Activated CD8-positive, alpha-beta T cell treated with anti-CD3 and anti-CD28 coated beads, Interleukin-2, amount 10 ng/mL, durations not matched to agents 7 days and 5 days (primary cell): ENCODE measurements around the gene AMZ1. TPM values are rescaled to one million over a fixed set of nuclear protein-coding genes. Genes with fewer than 3 reads are reported as not detected.
"Not testable (repeated sequence)": the region's sequence is repeated elsewhere in the genome, so short reads cannot be mapped to it uniquely, and the experiment has no call there.

ENCODE experiments used
- ATAC-seq: fragments of 150-1000 bp; cut with Tn5 transposase; one replicate; pipeline ENCODE4 v1.10.0; 2021; ENCODE audit warnings: moderate library complexity
- CTCF ChIA-PET: fragments of 350-600 bp; sonication (Branson Sonifier 250); formaldehyde crosslinking; loops from one replicate; lab custom pipeline; 2021; ENCODE audit warnings: antibody characterized with exemption; lab: Charles Lee
- POLR2A ChIA-PET: fragments of 350-600 bp; sonication (Branson Sonifier 250); formaldehyde crosslinking; loops from one replicate; lab custom pipeline; 2021; ENCODE audit warnings: antibody characterized with exemption; lab: Charles Lee
- DNase-seq: peaks from one replicate; pipeline ENCODE4 v3.0.0-alpha.2; 2020
- H3K27ac Mint-ChIP-seq: one replicate; pipeline ENCODE4 v1.8.0; 2021; ENCODE audit warnings: mild to moderate bottlenecking, mixed read lengths
- H3K27me3 Mint-ChIP-seq: one replicate; pipeline ENCODE4 v1.8.0; 2021; ENCODE audit warnings: low read depth, mixed read lengths
- H3K36me3 Mint-ChIP-seq: one replicate; pipeline ENCODE4 v1.8.0; 2021; ENCODE audit warnings: low read depth, mixed read lengths
- H3K4me1 Mint-ChIP-seq: one replicate; pipeline ENCODE4 v1.8.0; 2021; ENCODE audit warnings: low read depth, mixed read lengths
- H3K4me3 Mint-ChIP-seq: one replicate; pipeline ENCODE4 v1.8.0; 2021; ENCODE audit warnings: mild to moderate bottlenecking, mixed read lengths
- H3K9me3 Mint-ChIP-seq: one replicate; pipeline ENCODE4 v1.8.0; 2022; ENCODE audit warnings: mixed read lengths; ENCODE audit not compliant: insufficient read depth
- total RNA-seq, 2 experiments: library from RNA; stranded (reverse); gene quantifications; one replicate each; pipeline ENCODE4 v1.2.3, GENCODE V29; 2021

AMZ1 gene
- total RNA-seq, 2 experiments from 2014 or later: not detected

GRCh38 chr7:2670720-2671391 is 17.1 kb upstream of the AMZ1 start:
- ChIA-PET CTCF (interaction anchor here (0.8 to 10.1 kb wide), 22 partner anchors 9 to 219 kb away, joined by 3 to 189 read pairs (median 5); no protein-coding TSS in a partner anchor), POLR2A (interaction anchor here (1.7 to 4.0 kb wide), 2 partner anchors 29 to 39 kb away, joined by 5 to 15 read pairs; no protein-coding TSS in a partner anchor)
- ATAC-seq (peak; percentile 91), DNase-seq (peak; percentile 78)
- H3K9me3 Mint-ChIP-seq: no peaks in the 10 kb centered on the region
- H3K36me3 Mint-ChIP-seq: no peaks in the 10 kb centered on the region
- H3K4me1 Mint-ChIP-seq: peaks cover 11% of the 10 kb centered on the region
- H3K27me3 Mint-ChIP-seq: peaks cover 26% of the 10 kb centered on the region
- H3K4me3 Mint-ChIP-seq: no peak overlapping the region
- H3K27ac Mint-ChIP-seq: no peak overlapping the region

GRCh38 chr7:2673214-2673613 is 14.8 kb upstream of the AMZ1 start:
- peaks cover 18% of the 10 kb centered on the region for H3K27me3 Mint-ChIP-seq
- POLR2A ChIA-PET, H3K27ac Mint-ChIP-seq, ATAC-seq, DNase-seq, H3K36me3 Mint-ChIP-seq, H3K4me3 Mint-ChIP-seq, H3K9me3 Mint-ChIP-seq: not testable (repeated sequence)
- H3K4me1 Mint-ChIP-seq: peaks cover 11% of the 10 kb centered on the region
- CTCF ChIA-PET: interaction anchor here (3.9 to 10.1 kb wide), 2 partner anchors 35 to 42 kb away, joined by 16 to 189 read pairs; no protein-coding TSS in a partner anchor

- no peaks in the 10 kb centered on the region for H3K9me3 Mint-ChIP-seq
- no peak for DNase-seq
- CTCF ChIA-PET: interaction anchor here (3.9 to 10.1 kb wide), 2 partner anchors 34 to 41 kb away, joined by 16 to 189 read pairs; no protein-coding TSS in a partner anchor
- H3K4me1 Mint-ChIP-seq: peaks cover 11% of the 10 kb centered on the region
- no peak for ATAC-seq
- no peak overlapping the region for H3K4me3 Mint-ChIP-seq
- no peak overlapping the region for H3K27ac Mint-ChIP-seq
- peaks cover 21% of the 10 kb centered on the region for H3K27me3 Mint-ChIP-seq
- H3K36me3 Mint-ChIP-seq: no peaks in the 10 kb centered on the region
- POLR2A ChIA-PET: no interaction called here
Observed at GRCh38 chr7:2673934-2674333, 14.1 kb upstream of the AMZ1 start.

GRCh38 chr7:2675256-2675764 is 12.7 kb upstream of the AMZ1 start:
- CTCF ChIA-PET: no interaction called here
- no peaks in the 10 kb centered on the region for H3K36me3 Mint-ChIP-seq
- POLR2A ChIA-PET: no interaction called here
- no peak overlapping the region for H3K4me3 Mint-ChIP-seq
- H3K27ac Mint-ChIP-seq: no peak overlapping the region
- no peaks in the 10 kb centered on the region for H3K9me3 Mint-ChIP-seq
- H3K4me1 Mint-ChIP-seq: peaks cover 10% of the 10 kb centered on the region
- H3K27me3 Mint-ChIP-seq: peaks cover 13% of the 10 kb centered on the region
- DNase-seq (no peak), ATAC-seq (no peak)

GRCh38 chr7:2676576-2676975 is 11.4 kb upstream of the AMZ1 start:
- CTCF ChIA-PET, H3K27ac Mint-ChIP-seq, H3K36me3 Mint-ChIP-seq, POLR2A ChIA-PET, H3K9me3 Mint-ChIP-seq, H3K4me1 Mint-ChIP-seq, H3K4me3 Mint-ChIP-seq, ATAC-seq, DNase-seq: not testable (repeated sequence)
- H3K27me3 Mint-ChIP-seq: peaks cover 13% of the 10 kb centered on the region

- H3K4me3 Mint-ChIP-seq, ATAC-seq, DNase-seq, H3K9me3 Mint-ChIP-seq, POLR2A ChIA-PET, H3K4me1 Mint-ChIP-seq, CTCF ChIA-PET, H3K36me3 Mint-ChIP-seq, H3K27ac Mint-ChIP-seq: not testable (repeated sequence)
- H3K27me3 Mint-ChIP-seq: peaks cover 19% of the 10 kb centered on the region
Observed at GRCh38 chr7:2678454-2678853, 9.5 kb upstream of the AMZ1 start.

GRCh38 chr7:2679135-2680127 is 8.6 kb upstream of the AMZ1 start:
- DNase-seq, H3K36me3 Mint-ChIP-seq, H3K4me3 Mint-ChIP-seq, H3K27ac Mint-ChIP-seq, H3K4me1 Mint-ChIP-seq, POLR2A ChIA-PET, H3K9me3 Mint-ChIP-seq: not testable (repeated sequence)
- ATAC-seq: peak; percentile 31
- peaks cover 12% of the 10 kb centered on the region for H3K27me3 Mint-ChIP-seq
- CTCF ChIA-PET: interaction anchor here (1.4 to 3.5 kb wide), 3 partner anchors 8 to 227 kb away, joined by 3 to 31 read pairs (median 8); no protein-coding TSS in a partner anchor

- CTCF ChIA-PET: interaction anchor here (1.4 to 3.5 kb wide), 4 partner anchors 9 to 228 kb away, joined by 3 to 31 read pairs (median 6); no protein-coding TSS in a partner anchor
- POLR2A ChIA-PET: no interaction called here
- Mint-ChIP-seq H3K4me1 (peaks cover 2% of the 10 kb centered on the region), H3K36me3 (no peaks in the 10 kb centered on the region), H3K27ac (no peak overlapping the region), H3K27me3 (peaks cover 11% of the 10 kb centered on the region), H3K4me3 (no peak overlapping the region), H3K9me3 (no peaks in the 10 kb centered on the region)
- DNase-seq: no peak
- no peak for ATAC-seq
Observed at GRCh38 chr7:2680256-2680655, 7.7 kb upstream of the AMZ1 start.

- Mint-ChIP-seq H3K27me3 (peaks cover 12% of the 10 kb centered on the region), H3K27ac (no peak overlapping the region), H3K4me3 (no peak overlapping the region), H3K9me3 (no peaks in the 10 kb centered on the region), H3K36me3 (no peaks in the 10 kb centered on the region), H3K4me1 (peaks cover 2% of the 10 kb centered on the region)
- peak; percentile 41 for ATAC-seq
- peak; percentile 68 for DNase-seq
- ChIA-PET CTCF (interaction anchor here (0.6 to 3.5 kb wide), 5 partner anchors 9 to 153 kb away, joined by 3 to 31 read pairs (median 7); no protein-coding TSS in a partner anchor), POLR2A (no interaction called here)
Observed at GRCh38 chr7:2680792-2681490, 7.1 kb upstream of the AMZ1 start.

- POLR2A ChIA-PET: interaction anchor here (0.5 to 1.0 kb wide), 3 partner anchors 11 to 427 kb away, joined by 3 to 5 read pairs (median 3); no protein-coding TSS in a partner anchor
- CTCF ChIA-PET: interaction anchor here (0.9 to 3.5 kb wide), 3 partner anchors 8 to 28 kb away, joined by 5 to 31 read pairs (median 7); no protein-coding TSS in a partner anchor
- no peak for ATAC-seq
- Mint-ChIP-seq H3K36me3 (no peaks in the 10 kb centered on the region), H3K4me1 (peaks cover 2% of the 10 kb centered on the region), H3K27me3 (peaks cover 17% of the 10 kb centered on the region), H3K9me3 (no peaks in the 10 kb centered on the region), H3K27ac (no peak overlapping the region), H3K4me3 (no peak overlapping the region)
- no peak for DNase-seq
Observed at GRCh38 chr7:2681929-2682799, 5.8 kb upstream of the AMZ1 start.
